Psoas muscle (tissue), 8 donors: ENCODE results near the gene DISC1. TPM values are rescaled to one million over a fixed set of nuclear protein-coding genes. Genes with fewer than 3 reads are reported as not detected.
A peak's percentile ranks its signal among the peaks of the same experiment; 100 is the strongest.

Source experiments
- ATAC-seq, 4 donors: fragments of 200-7000 bp; cut with Tn5 transposase; one replicate each; pipeline ENCODE4 v1.9.1; 2020; ENCODE audit warnings: moderate library complexity in 3 of 4, mild to moderate bottlenecking in 2 of 4
- DNase-seq, 2 donors: peaks; one replicate each; pipeline ENCODE4 v3.0.0-alpha.2; 2020
- H3K27ac ChIP-seq: fragments of 200-600 bp; one replicate; pipeline ENCODE4 v1.8.0; 2022
- H3K27me3 ChIP-seq, 3 donors: fragments of 200-600 bp in 1 of 3; one replicate each; pipeline versions ENCODE4 v1.6.1 to v1.8.0; 2013 to 2022; ENCODE audit warnings: low read length in 2 of 3, mild to moderate bottlenecking in 2 of 3, moderate library complexity in 1 of 3; ENCODE audit not compliant: insufficient read depth in 3 of 3
- H3K36me3 ChIP-seq, 2 donors: fragments of 200-600 bp in 1 of 2; one replicate each; pipeline versions ENCODE4 v1.6.1 to v1.8.0; 2013 to 2022; ENCODE audit warnings: low read depth in 1 of 2, mild to moderate bottlenecking in 1 of 2, moderate library complexity in 1 of 2; ENCODE audit not compliant: insufficient read depth in 1 of 2
- H3K4me1 ChIP-seq: fragments of 200-600 bp; one replicate; pipeline ENCODE4 v1.8.0; 2022
- H3K4me3 ChIP-seq: fragments of 200-600 bp; one replicate; pipeline ENCODE4 v1.8.0; 2022; ENCODE audit warnings: mild to moderate bottlenecking
- H3K9me3 ChIP-seq: fragments of 200-600 bp; one replicate; pipeline ENCODE4 v1.8.0; 2022
- CTCF ChIP-seq: fragments of 200-600 bp; IDR thresholded peaks from one replicate; pipeline ENCODE4 v1.8.0; 2022; ENCODE audit warnings: antibody characterized with exemption
- WGBS, 3 donors: extraction: QIAGEN DNeasy Blood & Tissue Kit; methylation state at CpG; one replicate each; pipeline versions ENCODE4 v1.1.6 to v1.1.7; 2013; 5-methylcytosine and 5-hydroxymethylcytosine counted together
- intact Hi-C, 2 donors: fragments of 100-400 bp; cut with DNase I; formaldehyde crosslinking; loops; one replicate each; pipeline versions ENCODE4 v1.11.0 to v1.14.2; 2022
- polyA plus RNA-seq, 3 donors: library from polyadenylated mRNA; stranded (reverse); fragments of 200-250 nt; gene quantifications; one replicate each; pipeline ENCODE4 v1.2.3, GENCODE V29; 2013
- total RNA-seq, 4 donors: library from RNA; stranded (reverse); fragmentation: NEBNext Ultra II Directional in 2 of 4; extraction: Animal tissue kit (Norgen Biotek cat#: 25700) in 2 of 4; gene quantifications; one replicate each; pipeline versions ENCODE4 v1.2.1 to v1.2.4, GENCODE V29; 2021 to 2023
- donor health status: healthy with polysubstance abuse.
- donor health status: DM: no; HTN: no; CAD: no; lungs with moderate emphysema.
- donor health status: Bipolar disorder and iron deficiency.
- donor health status: healthy.
- donor health status: DM: yes; HTN: yes; CAD: no.
- donor health status: DM: no; HTN: no; CAD: no.
- donor health status: DM: no; HTN: no; CAD: no.
- donor health status: DM: yes; HTN: yes; CAD: no.

DISC1 gene
- total and polyA plus RNA-seq, 7 donors, result 0.35 to 2.8 (median 1.6) TPM

GRCh38 chr1:231612393-231613089 lies 14.0 kb upstream of the DISC1 start:
- Histone ChIP-seq H3K27me3 (no peaks in the 10 kb centered on the region), H3K9me3 (no peaks in the 10 kb centered on the region), H3K4me1 (no peaks in the 10 kb centered on the region), H3K36me3 (no peaks in the 10 kb centered on the region), H3K27ac (no peak overlapping the region), H3K4me3 (no peak overlapping the region)
- no peak for TF ChIP-seq CTCF
- intact Hi-C loops, result no loop called here
- 81 to 90% (median 88%) methylated on average over 10 of the region's 10 CpGs for WGBS, 3 donors
- DNase-seq, result no peak
- ATAC-seq, result peak in 1 of 4 donors; percentile 41

- no peak overlapping the region for H3K4me3 ChIP-seq
- intact Hi-C loops, result no loop called here
- H3K4me1 ChIP-seq, result no peaks in the 10 kb centered on the region
- 67 to 75% (median 70%) methylated on average over 7 of the region's 7 CpGs for WGBS, 3 donors
- H3K9me3 ChIP-seq, result no peaks in the 10 kb centered on the region
- H3K27me3 ChIP-seq, result no peaks in the 10 kb centered on the region
- H3K36me3 ChIP-seq, result no peaks in the 10 kb centered on the region
- DNase-seq, result no peak
- no peak for TF ChIP-seq CTCF
- no peak overlapping the region for H3K27ac ChIP-seq
- no peak for ATAC-seq
Measured at GRCh38 chr1:231613419-231614349, 12.9 kb upstream of the DISC1 start.

GRCh38 chr1:231616667-231617066 lies 9.9 kb upstream of the DISC1 start:
- H3K27me3 ChIP-seq, result peaks cover 0 to 3% (median 0%) of the 10 kb centered on the region in 3 donors
- WGBS, 3 donors, result 83 to 92% (median 87%) methylated on average over 2 of the region's 2 CpGs
- DNase-seq, result no peak
- ATAC-seq, result no peak
- no peaks in the 10 kb centered on the region for H3K36me3 ChIP-seq
- no peaks in the 10 kb centered on the region for H3K9me3 ChIP-seq
- intact Hi-C loops, result no loop called here
- TF ChIP-seq CTCF, result no peak
- H3K4me1 ChIP-seq, result no peaks in the 10 kb centered on the region
- H3K27ac ChIP-seq, result no peak overlapping the region
- no peak overlapping the region for H3K4me3 ChIP-seq

GRCh38 chr1:231618609-231619256 lies 7.9 kb upstream of the DISC1 start:
- no peaks in the 10 kb centered on the region for H3K9me3 ChIP-seq
- no peaks in the 10 kb centered on the region for H3K4me1 ChIP-seq
- no peak for TF ChIP-seq CTCF
- DNase-seq (no peak), ATAC-seq (no peak)
- 56 to 68% (median 63%) methylated on average over 7 of the region's 7 CpGs for WGBS, 3 donors
- H3K36me3 ChIP-seq, result no peaks in the 10 kb centered on the region
- H3K27me3 ChIP-seq, result peaks cover 0 to 6% (median 0%) of the 10 kb centered on the region in 3 donors
- intact Hi-C loops, result no loop called here
- H3K4me3 ChIP-seq, result no peak overlapping the region
- H3K27ac ChIP-seq, result no peak overlapping the region
